ENCODE data around the gene SPRY1. TPM values are rescaled to one million over a fixed set of nuclear protein-coding genes. Genes with fewer than 3 reads are reported as not detected.

Gene SPRY1
- total RNA-seq, 1 experiment from 2014 or later: 4.8 TPM

GRCh38 chr4:123354701-123355100 lies 41.9 kb upstream of the SPRY1 start:
- no TSS peak for BruUV-seq (replicated peaks)
- intact Hi-C loops (cut with micrococcal nuclease): no loop called here
- no peak overlapping the region for H2AFZ ChIP-seq (ENCODE audit: low read depth, low read length, poor library complexity, severe bottlenecking)
- H3K27me3 ChIP-seq (ENCODE audit: insufficient read depth, low read length): no peaks in the 10 kb centered on the region
- H3K9me3 ChIP-seq (ENCODE audit: control insufficient read depth in 1 of 2, insufficient read depth in 1 of 2, low read depth in 1 of 2, low read length in 2 of 2): no peaks in the 10 kb centered on the region
- H3K9ac ChIP-seq (ENCODE audit: low read length): no peak overlapping the region
- TF ChIP-seq SRF (IDR thresholded peaks at IDR 0.05; ENCODE audit: low read depth): no peak
- TF ChIP-seq CEBPB (IDR thresholded peaks at IDR 0.05; ENCODE audit: low read depth): no peak
- no peak for TF ChIP-seq CBX3 (IDR thresholded peaks at IDR 0.05; ENCODE audit: low read depth)
- no peak for TF ChIP-seq YY1 (IDR thresholded peaks at IDR 0.05; ENCODE audit: extremely low read depth, insufficient replicate concordance, low read depth, low read length)
- TF ChIP-seq, protein P1, sequence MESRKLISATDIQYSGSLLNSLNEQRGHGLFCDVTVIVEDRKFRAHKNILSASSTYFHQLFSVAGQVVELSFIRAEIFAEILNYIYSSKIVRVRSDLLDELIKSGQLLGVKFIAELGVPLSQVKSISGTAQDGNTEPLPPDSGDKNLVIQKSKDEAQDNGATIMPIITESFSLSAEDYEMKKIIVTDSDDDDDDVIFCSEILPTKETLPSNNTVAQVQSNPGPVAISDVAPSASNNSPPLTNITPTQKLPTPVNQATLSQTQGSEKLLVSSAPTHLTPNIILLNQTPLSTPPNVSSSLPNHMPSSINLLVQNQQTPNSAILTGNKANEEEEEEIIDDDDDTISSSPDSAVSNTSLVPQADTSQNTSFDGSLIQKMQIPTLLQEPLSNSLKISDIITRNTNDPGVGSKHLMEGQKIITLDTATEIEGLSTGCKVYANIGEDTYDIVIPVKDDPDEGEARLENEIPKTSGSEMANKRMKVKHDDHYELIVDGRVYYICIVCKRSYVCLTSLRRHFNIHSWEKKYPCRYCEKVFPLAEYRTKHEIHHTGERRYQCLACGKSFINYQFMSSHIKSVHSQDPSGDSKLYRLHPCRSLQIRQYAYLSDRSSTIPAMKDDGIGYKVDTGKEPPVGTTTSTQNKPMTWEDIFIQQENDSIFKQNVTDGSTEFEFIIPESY (IDR thresholded peaks at IDR 0.05; ENCODE audit: extremely low read depth, insufficient replicate concordance, low read length): no peak
- no peak for TF ChIP-seq POLR2AphosphoS5 (IDR thresholded peaks at IDR 0.05; ENCODE audit: low read depth, low read length)
- TF ChIP-seq TCF7L2 (IDR thresholded peaks at IDR 0.05; ENCODE audit: borderline replicate concordance, extremely low read depth, insufficient read depth, insufficient read length): no peak
- TF ChIP-seq SP1 (IDR thresholded peaks at IDR 0.05; ENCODE audit: low read depth): no peak
- no peak for TF ChIP-seq EZH2phosphoT487 (IDR thresholded peaks at IDR 0.05; ENCODE audit: borderline replicate concordance)
- no peak for TF ChIP-seq FOSL1 (IDR thresholded peaks at IDR 0.05; ENCODE audit: low read depth)
- TF ChIP-seq POLR2A (IDR thresholded peaks at IDR 0.05; ENCODE audit: borderline replicate concordance, extremely low read depth, insufficient read depth, insufficient read length): no peak
- TF ChIP-seq ELF1 (IDR thresholded peaks at IDR 0.05; ENCODE audit: borderline replicate concordance, low read depth): no peak
- TF ChIP-seq JUND (IDR thresholded peaks at IDR 0.05): no peak
- TF ChIP-seq EGR1 (IDR thresholded peaks at IDR 0.05; ENCODE audit: low read depth): no peak
- TF ChIP-seq, protein P2, sequence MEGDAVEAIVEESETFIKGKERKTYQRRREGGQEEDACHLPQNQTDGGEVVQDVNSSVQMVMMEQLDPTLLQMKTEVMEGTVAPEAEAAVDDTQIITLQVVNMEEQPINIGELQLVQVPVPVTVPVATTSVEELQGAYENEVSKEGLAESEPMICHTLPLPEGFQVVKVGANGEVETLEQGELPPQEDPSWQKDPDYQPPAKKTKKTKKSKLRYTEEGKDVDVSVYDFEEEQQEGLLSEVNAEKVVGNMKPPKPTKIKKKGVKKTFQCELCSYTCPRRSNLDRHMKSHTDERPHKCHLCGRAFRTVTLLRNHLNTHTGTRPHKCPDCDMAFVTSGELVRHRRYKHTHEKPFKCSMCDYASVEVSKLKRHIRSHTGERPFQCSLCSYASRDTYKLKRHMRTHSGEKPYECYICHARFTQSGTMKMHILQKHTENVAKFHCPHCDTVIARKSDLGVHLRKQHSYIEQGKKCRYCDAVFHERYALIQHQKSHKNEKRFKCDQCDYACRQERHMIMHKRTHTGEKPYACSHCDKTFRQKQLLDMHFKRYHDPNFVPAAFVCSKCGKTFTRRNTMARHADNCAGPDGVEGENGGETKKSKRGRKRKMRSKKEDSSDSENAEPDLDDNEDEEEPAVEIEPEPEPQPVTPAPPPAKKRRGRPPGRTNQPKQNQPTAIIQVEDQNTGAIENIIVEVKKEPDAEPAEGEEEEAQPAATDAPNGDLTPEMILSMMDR (IDR thresholded peaks at IDR 0.05 in 2 of 3, conservative IDR thresholded peaks at IDR 0.05 in 1 of 3; ENCODE audit: borderline replicate concordance in 1 of 3, insufficient read depth in 1 of 3, low read depth in 2 of 3, low read length in 2 of 3): no peak
- RAD21 ChIA-PET (ENCODE audit: low non-redundant PET in 1 of 2, low total read pairs in 2 of 2, uncharacterized antibody in 2 of 2, unreplicated experiment in 2 of 2): no interaction called here
- H3K36me3 ChIP-seq (ENCODE audit: control insufficient read depth in 1 of 2, insufficient read depth in 2 of 2, low read length in 2 of 2): no peaks in the 10 kb centered on the region
- DNase-seq (ENCODE audit: low read depth, low spot score): no peak
- CTCF ChIA-PET: no interaction called here
- H3K9me2 ChIP-seq (ENCODE audit: insufficient read depth): no peaks in the 10 kb centered on the region
- no peak overlapping the region for H3K4me2 ChIP-seq (ENCODE audit: low read length)
- no peak for ATAC-seq
- H3K27ac ChIP-seq (ENCODE audit: low read depth, low read length): no peak overlapping the region
- H4K20me1 ChIP-seq (ENCODE audit: insufficient read depth): no peaks in the 10 kb centered on the region
- no peaks in the 10 kb centered on the region for H3K79me2 ChIP-seq (ENCODE audit: insufficient read depth, low read length)
- no peaks in the 10 kb centered on the region for H3K4me1 ChIP-seq (ENCODE audit: control insufficient read depth in 1 of 2, insufficient read depth in 2 of 2, low read length in 2 of 2)
- no peak overlapping the region for H3K4me3 ChIP-seq (replicated peaks in 1 of 2; ENCODE audit: low read depth in 1 of 2, low read length in 2 of 2)
- POLR2A ChIA-PET: no interaction called here
